ENCODE results near the gene RIPOR2.
A peak's percentile ranks its signal among the peaks of the same experiment; 100 is the strongest.
"Not testable (repeated sequence)": the region's sequence is repeated elsewhere in the genome, so short reads cannot be mapped to it uniquely, and the experiment has no call there.

RIPOR2 gene

GRCh38 chr6:24931296-24931695, 4.5 kb downstream of the RIPOR2 start:
- H3K27me3 Mint-ChIP-seq (ENCODE audit: low read depth) = peaks cover 6% of the 10 kb centered on the region
- peaks cover 6% of the 10 kb centered on the region for H3K9me3 Mint-ChIP-seq
- peaks cover 4% of the 10 kb centered on the region for H3K36me3 Mint-ChIP-seq (ENCODE audit: low read depth)
- H3K27ac Mint-ChIP-seq = peak overlapping the region; percentile 64 to 90 (median 75)
- no peak for TF ChIP-seq CTCF (IDR thresholded peaks at IDR 0.05; ENCODE audit: unreplicated experiment in 3 of 3)
- peaks cover 65% of the 10 kb centered on the region for H3K4me1 Mint-ChIP-seq
- peak overlapping the region in 1 of 3 experiments; percentile 31 for H3K4me3 Mint-ChIP-seq

- peaks cover 68% of the 10 kb centered on the region for H3K4me1 Mint-ChIP-seq
- TF ChIP-seq CTCF (IDR thresholded peaks at IDR 0.05; ENCODE audit: unreplicated experiment in 3 of 3) = no peak
- H3K9me3 Mint-ChIP-seq = peaks cover 6% of the 10 kb centered on the region
- H3K36me3 Mint-ChIP-seq (ENCODE audit: low read depth) = peaks cover 4% of the 10 kb centered on the region
- peaks cover under 1% of the 10 kb centered on the region for H3K27me3 Mint-ChIP-seq (ENCODE audit: low read depth)
- peak overlapping the region in 1 of 3 experiments; percentile 11 for H3K4me3 Mint-ChIP-seq
- peak overlapping the region; percentile 64 to 90 (median 75) for H3K27ac Mint-ChIP-seq
Observed at GRCh38 chr6:24930431-24930871, 5.3 kb downstream of the RIPOR2 start.

GRCh38 chr6:24929242-24929641, 6.5 kb downstream of the RIPOR2 start:
- Mint-ChIP-seq H3K4me3 (no peak overlapping the region), H3K36me3 (ENCODE audit: low read depth) (peaks cover 4% of the 10 kb centered on the region), H3K27ac (peak overlapping the region; percentile 52 to 81 (median 75)), H3K9me3 (peaks cover 6% of the 10 kb centered on the region), H3K4me1 (peaks cover 73% of the 10 kb centered on the region), H3K27me3 (ENCODE audit: low read depth) (no peaks in the 10 kb centered on the region)
- no peak for TF ChIP-seq CTCF (IDR thresholded peaks at IDR 0.05; ENCODE audit: unreplicated experiment in 3 of 3)

- Mint-ChIP-seq H3K36me3 (ENCODE audit: low read depth) (peaks cover 4% of the 10 kb centered on the region), H3K4me1 (peaks cover 71% of the 10 kb centered on the region), H3K27me3 (ENCODE audit: low read depth) (no peaks in the 10 kb centered on the region), H3K4me3 (peak overlapping the region in 1 of 3 experiments; percentile 26), H3K27ac (peak overlapping the region in 2 of 3 experiments; percentile 75 to 81), H3K9me3 (peaks cover 6% of the 10 kb centered on the region)
- TF ChIP-seq CTCF (IDR thresholded peaks at IDR 0.05; ENCODE audit: unreplicated experiment in 3 of 3) = no peak
Observed at GRCh38 chr6:24927985-24928745, 7.6 kb downstream of the RIPOR2 start.

GRCh38 chr6:24927277-24927955, 8.3 kb downstream of the RIPOR2 start:
- H3K36me3 Mint-ChIP-seq (ENCODE audit: low read depth) = peaks cover 4% of the 10 kb centered on the region
- no peak for TF ChIP-seq CTCF (IDR thresholded peaks at IDR 0.05; ENCODE audit: unreplicated experiment in 3 of 3)
- H3K4me3 Mint-ChIP-seq = peak overlapping the region in 2 of 3 experiments; percentile 8 to 36
- peaks cover 6% of the 10 kb centered on the region for H3K9me3 Mint-ChIP-seq
- peaks cover 64% of the 10 kb centered on the region for H3K4me1 Mint-ChIP-seq
- H3K27ac Mint-ChIP-seq = peak overlapping the region; percentile 9 to 85 (median 23)
- H3K27me3 Mint-ChIP-seq (ENCODE audit: low read depth) = no peaks in the 10 kb centered on the region

GRCh38 chr6:24926647-24927046, 9.1 kb downstream of the RIPOR2 start:
- H3K9me3 Mint-ChIP-seq; H3K27me3 Mint-ChIP-seq (ENCODE audit: low read depth); H3K4me3 Mint-ChIP-seq; H3K36me3 Mint-ChIP-seq (ENCODE audit: low read depth); H3K27ac Mint-ChIP-seq: not testable (repeated sequence)
- peaks cover 57% of the 10 kb centered on the region for H3K4me1 Mint-ChIP-seq

Data from nephron (organoid).